LHCN-M2 (cell line): ENCODE results near the gene TNRC6B. TPM values are rescaled to one million over a fixed set of nuclear protein-coding genes. Genes with fewer than 3 reads are reported as not detected.
A peak's percentile ranks its signal among the peaks of the same experiment; 100 is the strongest.
"Not testable (repeated sequence)": the region's sequence is repeated elsewhere in the genome, so short reads cannot be mapped to it uniquely, and the experiment has no call there.

ENCODE experiments used
- DNase-seq: peaks from one replicate; pipeline ENCODE4 v3.0.0-alpha.2; 2012; ENCODE audit warnings: low read depth
- total RNA-seq: library from RNA; depleted of rRNA; stranded (reverse); fragments of >200 nt; gene quantifications from 2 replicates; pipeline ENCODE4 v1.2.3, GENCODE V29; 2014; rRNA removed

TNRC6B gene
- total RNA-seq, 1 experiment from 2014 or later: 18.0 TPM

- DNase-seq: peak; percentile 53
Measured at GRCh38 chr22:40363059-40363458, 185.3 kb downstream of the TNRC6B start.

- DNase-seq: no peak
Measured at GRCh38 chr22:40364431-40364830, 186.7 kb downstream of the TNRC6B start.

- no peak for DNase-seq
Measured at GRCh38 chr22:40366068-40366467, 188.3 kb downstream of the TNRC6B start.

- no peak for DNase-seq
Measured at GRCh38 chr22:40367342-40367741, 189.6 kb downstream of the TNRC6B start.

GRCh38 chr22:40368016-40368415, 190.3 kb downstream of the TNRC6B start:
- no peak for DNase-seq

- DNase-seq: no peak
Measured at GRCh38 chr22:40368836-40369235, 191.1 kb downstream of the TNRC6B start.

GRCh38 chr22:40374567-40374966, 196.8 kb downstream of the TNRC6B start:
- no peak for DNase-seq

GRCh38 chr22:40376149-40376548, 198.4 kb downstream of the TNRC6B start:
- DNase-seq: no peak

GRCh38 chr22:40377931-40378330, 200.2 kb downstream of the TNRC6B start:
- no peak for DNase-seq

- DNase-seq: not testable (repeated sequence)
Measured at GRCh38 chr22:40378448-40378847, 200.7 kb downstream of the TNRC6B start.

GRCh38 chr22:40381461-40381860, 203.7 kb downstream of the TNRC6B start:
- DNase-seq: no peak

- DNase-seq: peak; percentile 73
Measured at GRCh38 chr22:40383905-40384304, 206.2 kb downstream of the TNRC6B start.

- no peak for DNase-seq
Measured at GRCh38 chr22:40385036-40385782, 207.5 kb downstream of the TNRC6B start.

Other genes with a start within 250 kb of the TNRC6B start
- gene TMA7B, start 217.5 kb upstream of the TNRC6B start, total RNA-seq: not detected in 2 replicates
- not detected in 2 replicates for gene FAM83F, start 183.0 kb upstream of the TNRC6B start, total RNA-seq
- 180 and 210 TPM in 2 replicates for gene ADSL, start 168.6 kb downstream of the TNRC6B start, total RNA-seq
- gene SGSM3, start 192.7 kb downstream of the TNRC6B start, total RNA-seq: 38.5 and 52.3 TPM in 2 replicates